Cardiac septum (tissue), 1 donor: ENCODE measurements around the gene ITLN2. TPM values are rescaled to one million over a fixed set of nuclear protein-coding genes. Genes with fewer than 3 reads are reported as not detected.
"Not testable (repeated sequence)": the region's sequence is repeated elsewhere in the genome, so short reads cannot be mapped to it uniquely, and the experiment has no call there.

Source experiments
- DNase-seq: peaks from one replicate; pipeline ENCODE4 v3.0.0-alpha.2; 2020; ENCODE audit warnings: low spot score
- intact Hi-C: fragments of 100-400 bp; cut with DNase I; formaldehyde crosslinking; loops from one replicate; pipeline ENCODE4 v1.14.0; 2022
- long read RNA-seq: library from polyadenylated mRNA; unstranded; transcript quantifications from one replicate; pipeline ENCODE4 v2.0.0, GENCODE V29; 2021
- total RNA-seq: library from RNA; stranded (reverse); fragmentation: NEBNext Ultra II Directional; extraction: Animal tissue kit (Norgen Biotek cat#: 25700); gene quantifications from one replicate; pipeline ENCODE4 v1.2.1, GENCODE V29; 2021
- donor health status: DM: no; HTN: no; CAD: no.

The ITLN2 gene
- total RNA-seq: not detected
- long read RNA-seq: 0 reads

DNA sequence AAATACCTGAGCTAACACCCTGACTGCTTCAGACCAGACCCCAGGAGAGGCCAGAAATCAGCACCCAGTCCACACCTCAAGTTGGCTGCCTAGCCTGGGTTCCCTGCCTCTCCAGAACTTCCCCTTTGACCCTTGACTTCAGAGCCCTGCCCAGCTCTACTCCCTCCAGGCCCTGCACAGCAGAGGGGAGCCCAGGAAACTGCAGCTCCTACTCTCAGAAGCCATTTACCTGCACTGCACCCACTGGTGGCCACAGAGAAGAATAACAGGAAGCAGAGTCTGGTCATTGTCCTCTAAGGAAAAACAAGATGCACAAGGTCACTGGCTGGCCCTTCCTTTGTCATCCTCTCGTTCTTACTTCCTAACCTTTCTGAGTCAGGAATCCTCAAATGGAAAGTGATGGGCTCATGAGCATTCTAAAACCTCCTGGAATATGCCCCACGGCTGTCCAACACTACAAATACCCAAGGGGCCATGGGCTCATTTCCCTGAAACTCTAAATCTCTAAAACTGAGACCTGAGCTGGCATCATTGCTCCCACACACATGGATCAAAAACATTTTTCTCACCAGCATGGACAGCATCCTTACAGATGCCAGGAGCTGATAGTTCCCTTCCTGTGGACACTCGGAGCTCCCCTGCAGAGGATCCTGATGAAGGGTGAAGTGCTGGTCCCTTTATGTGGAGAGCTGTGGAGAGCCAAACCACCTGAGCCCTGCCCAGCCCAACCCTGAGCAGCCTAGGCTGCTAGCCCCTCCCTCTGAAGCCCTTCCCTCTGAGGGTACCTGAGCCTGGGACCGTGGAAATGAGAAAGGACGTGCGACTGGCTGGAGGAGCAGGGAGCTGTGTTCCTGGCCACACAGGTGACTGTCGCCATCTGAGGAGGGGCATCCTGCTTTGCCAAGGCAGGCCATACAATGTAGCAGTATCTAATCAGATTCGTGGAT lies at the start of gene ITLN2:
Gene ITLN2, minus strand, starts transcription at position 652 of the 947 bp plus-strand sequence. Its CDS starts 68 bp downstream, at position 584.
- no peak for DNase-seq
- intact Hi-C loops: loop anchor here (5.0 kb wide), 1 partner anchor 227 kb away; no protein-coding TSS in a partner anchor

DNA sequence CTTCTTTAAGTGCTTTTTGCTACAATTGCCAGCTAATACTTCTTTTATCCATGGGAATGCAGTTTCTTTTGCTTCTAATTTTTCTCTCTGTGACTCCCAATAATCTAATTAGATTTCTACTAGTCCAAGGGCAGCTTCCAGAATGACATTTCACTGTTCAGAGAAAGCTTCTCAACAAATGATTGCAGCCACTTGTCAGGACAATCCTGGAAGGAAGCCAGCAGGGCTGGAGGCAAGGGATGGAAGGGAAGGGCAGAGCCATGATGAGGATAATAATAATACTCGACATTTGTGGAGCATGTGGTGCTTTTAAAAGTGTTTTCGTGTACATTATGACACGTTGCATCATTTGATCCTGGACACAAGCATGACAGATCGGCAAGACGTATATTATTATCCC lies 46.9 kb upstream of the ITLN2 start:
- no peak for DNase-seq
- intact Hi-C loops: loop anchor here (5.0 kb wide), 1 partner anchor 86 kb away; the partner anchor contains the start of gene NECTIN4

DNA sequence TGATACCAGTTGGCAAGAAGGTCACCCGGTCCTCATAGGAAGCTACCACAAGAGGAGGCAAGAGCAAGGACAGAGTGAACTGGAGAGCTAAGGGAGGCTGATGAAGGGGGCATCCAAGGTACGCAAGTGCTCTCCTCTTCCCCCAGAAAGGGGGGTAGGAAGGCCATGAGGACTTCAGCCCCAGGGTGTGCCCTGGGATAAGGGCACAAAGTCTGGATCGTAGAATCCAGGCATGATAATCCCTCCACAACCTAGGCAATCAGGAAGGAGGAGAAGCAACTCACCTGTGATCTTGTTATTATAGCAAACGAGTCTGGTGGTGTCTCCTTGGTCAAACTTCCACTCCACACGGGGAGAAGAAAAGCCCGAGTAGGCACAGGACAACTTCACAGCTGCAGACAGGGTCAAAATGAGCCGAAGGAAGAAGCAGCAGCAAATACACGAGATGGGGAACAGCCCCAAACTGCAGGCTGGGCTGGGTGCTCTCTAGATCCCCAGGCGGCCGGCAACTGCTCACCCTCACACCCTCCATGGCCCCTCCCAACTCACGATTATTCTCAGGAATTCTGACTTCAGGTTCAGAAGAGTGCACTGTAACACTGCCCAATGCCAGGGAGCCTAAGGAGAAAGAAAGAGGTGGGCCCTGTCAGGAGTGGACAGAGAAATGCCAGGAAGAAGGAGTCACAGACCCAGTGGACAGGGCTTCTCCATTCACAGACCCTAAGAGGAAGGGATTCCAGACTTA lies 46.3 kb upstream of the ITLN2 start:
- DNase-seq: no peak
- intact Hi-C loops: loop anchor here (5.0 kb wide), 1 partner anchor 86 kb away; the partner anchor contains the start of gene NECTIN4

DNA sequence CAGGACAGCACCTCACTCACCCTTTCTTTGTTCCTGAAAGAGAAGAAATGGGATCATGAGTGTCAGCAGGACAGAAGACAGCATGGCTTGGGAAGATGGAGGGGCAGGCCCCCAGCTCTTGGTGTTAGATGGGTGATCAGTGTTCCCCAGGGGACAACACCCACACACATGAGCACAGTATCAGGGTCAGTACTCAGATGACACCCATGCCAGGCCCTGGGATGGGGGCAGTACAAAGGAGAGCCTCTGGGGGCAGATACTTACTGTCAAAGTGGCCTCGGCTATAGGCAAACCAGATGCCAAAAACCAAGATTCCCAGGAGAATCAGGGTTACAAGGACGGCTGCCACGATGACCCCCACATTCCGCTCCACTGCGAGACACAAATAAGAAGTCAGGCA lies 44.8 kb upstream of the ITLN2 start:
- intact Hi-C loops: loop anchor here (10.0 kb wide), 2 partner anchors 45 to 135 kb away; partner anchors contain the start of genes DEDD and USF1

DNA sequence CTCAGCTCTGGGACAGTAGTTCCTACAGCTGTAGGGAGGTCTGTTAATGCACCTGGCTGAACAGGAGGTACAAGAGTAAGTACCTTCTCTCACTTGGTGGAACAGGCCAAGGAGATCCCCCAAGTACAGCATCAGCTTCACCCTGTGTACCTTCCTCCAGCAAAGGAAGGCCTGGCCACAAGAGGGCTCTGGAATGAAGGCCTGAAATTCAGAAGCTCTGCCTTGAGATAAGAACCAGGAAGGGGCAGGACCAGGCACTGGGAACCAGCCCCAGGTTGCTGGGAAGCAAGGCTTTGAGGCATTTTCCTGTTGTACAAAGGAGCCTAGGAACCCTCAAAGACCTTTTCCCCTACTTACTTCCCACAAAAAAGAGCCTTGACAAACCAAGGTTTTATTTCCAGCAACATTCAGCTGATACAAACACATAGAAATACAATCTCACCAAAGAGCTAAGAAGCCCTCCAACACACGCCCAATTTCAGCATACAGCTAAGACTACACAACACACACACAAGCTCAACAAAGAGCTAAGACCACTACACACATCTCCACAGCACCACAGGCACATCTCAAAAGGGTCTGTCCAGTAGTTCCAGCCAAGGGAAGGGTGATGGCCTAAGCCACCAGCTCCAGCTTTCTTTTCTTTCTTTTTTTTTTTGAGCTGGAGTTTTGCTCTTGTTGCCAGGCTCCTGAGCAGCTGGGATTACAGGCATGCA lies 42.9 kb upstream of the ITLN2 start:
- intact Hi-C loops: loop anchor here (2.0 to 10.0 kb wide), 5 partner anchors 15 to 137 kb away; partner anchors contain the start of genes DEDD, F11R, KLHDC9 and USF1
- DNase-seq: peak; percentile 80

More for the DNA sequence above, 44.8 kb upstream of the ITLN2 start:
- no peak for DNase-seq

DNA sequence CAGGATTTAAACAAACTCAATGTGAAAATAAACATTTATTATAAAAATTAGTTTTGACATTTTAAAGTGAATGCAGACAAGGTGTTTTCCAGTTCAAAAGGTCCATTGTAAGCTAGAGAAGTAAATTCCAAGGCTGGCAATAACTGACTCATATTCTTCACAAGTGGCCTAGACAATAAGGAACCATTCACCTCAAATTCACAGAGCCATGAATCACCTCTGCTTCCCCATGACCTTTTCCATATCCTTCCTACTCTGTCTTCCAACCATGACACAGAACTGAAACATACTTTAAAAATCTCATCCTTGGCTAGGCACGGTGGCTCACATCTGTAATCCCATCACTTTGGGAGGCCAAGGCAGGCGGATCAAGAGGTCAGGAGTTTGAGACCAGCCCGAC lies 41.6 kb upstream of the ITLN2 start:
- no peak for DNase-seq
- intact Hi-C loops: loop anchor here (2.0 to 10.0 kb wide), 5 partner anchors 17 to 139 kb away; partner anchors contain the start of genes DEDD, F11R, KLHDC9 and USF1

DNA sequence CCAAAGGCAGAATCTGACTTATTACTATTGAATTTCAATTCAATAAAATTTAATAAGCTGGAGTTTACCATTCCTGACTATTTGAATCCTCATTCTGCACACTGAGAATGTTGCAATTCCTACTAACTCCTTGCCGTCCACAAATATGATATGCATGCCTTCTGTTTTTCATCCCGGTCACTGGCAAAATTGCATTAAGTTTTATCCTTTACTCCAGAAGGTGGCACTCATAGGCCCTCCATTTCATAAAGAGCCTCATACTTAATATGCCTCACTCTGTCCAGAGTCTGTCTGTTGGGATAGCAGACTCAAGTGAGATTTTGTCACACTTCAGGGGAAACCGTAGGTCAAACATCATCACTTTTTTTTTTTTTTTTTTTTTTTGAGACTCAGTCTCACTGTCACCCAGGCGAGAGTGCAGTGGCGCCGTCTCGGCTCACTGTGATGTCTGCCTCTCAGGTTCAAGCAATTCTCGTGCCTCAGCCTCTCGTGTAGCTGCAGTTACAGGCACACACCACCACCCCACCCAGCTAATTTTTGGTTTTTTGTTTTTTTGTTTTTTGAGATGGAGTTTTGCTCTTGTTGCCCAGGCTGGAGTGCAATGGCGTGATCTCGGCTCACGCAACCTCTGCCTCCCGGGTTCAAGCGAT lies 39.1 kb upstream of the ITLN2 start:
- intact Hi-C loops: loop anchor here (2.0 to 10.0 kb wide), 3 partner anchors 51 to 267 kb away; partner anchors contain the start of genes DEDD and USF1
- DNase-seq: no peak

DNA sequence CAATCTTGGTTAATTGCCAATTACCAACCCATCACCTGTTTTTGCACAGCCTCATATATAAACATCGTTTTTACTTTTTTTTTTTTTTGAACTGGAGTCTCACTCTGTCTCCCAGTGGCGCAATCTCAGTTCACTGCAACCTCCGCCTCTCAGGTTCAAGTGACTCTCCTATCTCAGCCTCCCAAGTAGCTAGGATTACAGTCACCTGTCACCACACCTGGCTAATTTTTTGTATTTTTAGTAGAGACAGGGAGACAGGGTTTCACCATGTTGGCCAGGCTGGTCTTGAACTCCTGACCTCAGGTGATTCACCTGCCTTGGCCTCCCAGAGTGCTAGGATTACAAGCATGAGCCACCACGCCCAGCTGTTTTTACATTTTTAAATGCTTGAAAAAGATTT lies 37.4 kb upstream of the ITLN2 start:
- DNase-seq: not testable (repeated sequence)
- intact Hi-C loops: loop anchor here (2.0 to 10.0 kb wide), 3 partner anchors 53 to 265 kb away; partner anchors contain the start of genes DEDD and USF1

DNA sequence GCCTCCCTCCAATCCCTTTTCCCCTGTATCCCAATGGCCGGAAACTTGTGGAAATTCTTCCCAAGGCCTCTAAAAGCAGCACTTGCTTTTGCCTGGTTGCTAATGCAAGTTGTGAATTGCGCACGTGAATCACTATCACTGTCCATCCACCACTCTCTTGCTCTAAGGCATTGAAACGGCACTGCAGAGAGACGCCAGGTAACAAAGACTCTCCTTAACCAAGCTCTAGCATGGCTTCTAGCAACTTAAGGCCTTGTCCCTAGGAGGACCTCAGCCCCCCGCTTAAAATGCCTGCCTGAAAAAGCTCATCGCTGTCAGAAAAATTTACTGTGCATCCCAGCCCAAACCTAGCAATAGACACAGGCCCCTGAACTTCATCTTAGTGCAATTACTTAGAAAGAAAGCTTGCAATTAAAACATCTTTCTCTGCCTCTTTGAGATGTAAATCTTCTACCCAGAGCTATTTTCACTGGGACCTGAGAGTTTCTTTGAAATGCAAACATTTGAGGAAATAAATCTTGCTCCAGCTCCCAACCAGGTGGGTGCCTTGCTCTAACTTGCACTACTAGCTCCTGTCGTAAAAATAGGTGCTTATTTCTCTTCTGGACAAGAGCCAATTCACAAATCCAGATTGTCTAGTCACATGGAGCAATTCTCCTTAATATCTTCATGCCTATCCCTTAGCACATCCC lies 32.9 kb upstream of the ITLN2 start:
- DNase-seq: no peak
- intact Hi-C loops: no loop called here

DNA sequence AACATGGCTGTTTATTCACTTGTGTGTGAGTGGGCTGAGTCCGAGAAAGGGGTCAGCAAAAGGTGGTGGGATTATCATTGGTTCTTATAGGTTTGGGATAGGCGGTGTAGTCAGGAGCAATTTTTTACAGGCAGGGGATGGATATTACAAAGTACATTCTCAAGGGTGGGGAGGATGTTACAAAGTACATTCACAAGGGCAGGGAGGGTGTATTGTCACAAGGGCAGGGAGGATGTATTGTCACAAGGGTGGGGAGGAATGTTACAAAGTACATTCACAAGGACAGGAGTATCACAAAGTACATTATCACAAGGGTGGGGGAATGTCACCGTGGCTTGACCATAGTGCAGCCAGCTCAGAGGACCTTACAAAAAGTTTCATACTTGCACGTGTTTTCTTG lies 31.1 kb upstream of the ITLN2 start:
- intact Hi-C loops: no loop called here
- DNase-seq: no peak

DNA sequence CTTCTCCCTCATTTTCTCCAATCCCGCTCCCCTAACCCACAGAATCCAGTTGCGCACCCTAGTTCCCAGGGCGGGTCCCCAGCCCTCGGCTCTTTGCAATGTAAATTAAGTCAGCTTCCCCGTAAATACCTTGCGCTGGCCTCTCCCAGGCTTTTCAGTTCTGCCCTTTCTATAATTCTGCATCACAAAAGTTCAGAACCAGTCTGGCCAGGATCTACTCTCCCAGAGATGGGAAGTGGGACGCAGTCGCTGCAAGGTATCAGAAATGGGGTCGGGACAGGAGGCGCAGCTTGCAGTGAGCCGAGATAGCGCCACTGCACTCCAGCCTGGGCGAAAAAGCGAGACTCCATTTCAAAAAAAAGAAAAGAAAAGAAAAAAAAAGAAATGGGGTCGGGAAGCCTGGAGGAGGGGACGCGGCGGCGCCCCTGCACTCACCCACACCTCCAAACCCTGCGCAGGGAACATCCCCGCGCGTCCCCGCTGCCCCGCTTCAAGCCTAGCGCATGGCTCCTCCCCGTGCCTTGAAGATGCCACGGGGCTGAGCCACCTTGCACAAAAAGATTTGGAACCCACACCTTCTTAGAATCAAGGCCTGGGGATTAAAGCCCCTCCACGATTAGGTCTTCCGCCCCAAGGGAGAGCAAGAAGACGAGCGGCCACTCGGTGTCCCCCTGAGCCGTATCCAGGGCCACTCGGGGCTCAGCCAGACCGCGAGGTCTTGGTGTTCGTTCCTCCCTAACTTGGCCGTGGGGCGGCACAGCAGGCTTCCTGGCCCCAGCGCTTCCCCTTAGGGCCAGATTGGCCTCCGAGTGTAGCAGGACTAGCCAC lies 27.2 kb upstream of the ITLN2 start:
- intact Hi-C loops: no loop called here
- DNase-seq: no peak

DNA sequence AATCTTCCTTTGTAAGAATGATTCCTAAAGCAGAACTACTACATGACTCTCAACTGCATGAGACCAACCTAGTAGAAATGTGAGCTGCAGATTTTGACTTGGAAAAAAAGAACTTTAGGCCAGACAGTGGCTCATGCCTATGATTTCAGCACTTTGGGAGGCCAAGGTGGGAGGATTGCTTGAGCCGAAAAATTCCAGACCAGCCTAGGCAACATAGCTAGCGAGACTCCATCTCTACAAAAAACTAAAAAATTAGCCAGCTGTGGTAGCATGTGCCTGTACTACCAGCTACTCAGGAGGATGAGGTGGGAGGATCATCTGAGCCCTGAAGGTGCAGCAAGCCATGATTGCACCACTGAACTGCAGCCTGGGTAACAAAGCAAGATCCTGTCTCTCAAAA lies 24.7 kb upstream of the ITLN2 start:
- intact Hi-C loops: no loop called here
- no peak for DNase-seq

DNA sequence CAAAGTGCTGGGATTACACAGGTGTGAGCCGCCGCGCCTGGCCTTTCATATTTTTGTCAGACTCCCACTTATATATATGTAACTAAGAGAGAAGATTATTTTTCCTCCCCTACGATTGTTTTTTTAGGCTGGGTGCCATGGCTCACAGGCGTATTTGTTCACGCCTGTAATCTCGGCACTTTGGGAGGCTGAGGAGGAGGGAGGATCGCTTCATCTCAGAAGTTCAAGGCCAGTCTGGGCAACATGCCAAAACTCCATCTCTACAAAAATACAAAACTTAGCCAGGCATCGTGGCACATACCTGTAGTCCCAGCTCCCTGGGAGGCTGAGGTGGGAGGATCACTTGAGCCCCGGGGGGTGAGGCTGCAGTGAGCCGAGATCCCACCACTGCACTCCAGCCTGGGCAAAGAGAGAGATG lies 23.9 kb upstream of the ITLN2 start:
- no peak for DNase-seq
- intact Hi-C loops: no loop called here

DNA sequence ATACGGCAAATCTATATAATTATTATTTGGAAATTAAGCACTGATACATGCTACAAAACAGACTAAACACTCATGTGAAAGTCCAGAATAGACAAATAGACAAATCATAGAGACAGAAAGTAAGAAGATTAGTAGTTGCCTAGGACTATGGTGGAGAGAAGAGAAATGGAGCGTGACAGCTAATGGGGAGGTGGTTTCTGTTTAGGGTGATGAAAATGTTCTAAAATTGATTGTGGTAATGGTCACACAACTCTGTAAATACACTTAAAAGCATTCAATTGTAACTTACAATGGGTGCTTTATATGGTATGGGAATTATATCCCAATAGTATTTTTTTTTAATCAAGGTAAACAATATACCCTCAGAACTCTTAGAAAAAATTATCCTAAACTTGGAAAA lies 20.4 kb upstream of the ITLN2 start:
- intact Hi-C loops: no loop called here
- DNase-seq: no peak

DNA sequence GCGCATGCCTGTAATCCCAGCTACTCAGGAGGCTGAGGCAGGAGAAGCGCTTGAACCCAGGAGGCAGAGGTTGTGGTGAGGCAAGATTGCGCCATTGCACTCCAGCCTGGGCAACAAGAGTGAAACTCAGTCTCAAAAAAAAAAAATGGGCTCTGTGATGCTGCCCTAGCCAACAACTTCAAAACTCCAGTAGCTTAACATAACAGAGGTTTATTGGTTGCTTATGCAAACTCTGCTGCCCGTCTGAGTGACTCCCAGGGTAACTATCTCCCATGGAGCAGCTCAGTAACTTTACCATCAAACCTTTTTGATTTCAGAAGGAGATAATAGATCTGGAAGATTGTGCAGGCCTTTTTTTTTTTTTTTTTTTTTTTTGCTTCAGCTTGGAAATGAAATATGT lies 18.9 kb upstream of the ITLN2 start:
- intact Hi-C loops: no loop called here
- DNase-seq: no peak

DNA sequence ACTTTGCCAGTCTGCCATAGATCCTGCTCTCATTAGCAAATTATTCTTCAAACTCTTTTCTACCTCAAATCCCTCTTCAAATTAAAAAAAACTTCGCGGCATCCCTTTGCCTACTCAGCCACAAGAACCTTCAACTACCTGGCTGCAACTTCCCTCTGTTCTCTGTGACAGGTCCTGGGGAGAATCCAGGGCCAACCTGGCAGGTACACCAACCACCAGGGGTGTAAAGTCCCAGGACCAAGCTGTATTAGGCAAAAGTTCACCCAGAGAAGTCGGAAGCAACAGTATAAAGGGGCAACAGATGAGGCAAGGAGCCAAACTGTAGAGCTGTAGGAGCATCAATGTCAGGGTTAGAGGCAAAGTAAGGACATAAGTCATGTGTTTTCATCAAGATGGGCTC lies 18.3 kb upstream of the ITLN2 start:
- intact Hi-C loops: no loop called here

DNA sequence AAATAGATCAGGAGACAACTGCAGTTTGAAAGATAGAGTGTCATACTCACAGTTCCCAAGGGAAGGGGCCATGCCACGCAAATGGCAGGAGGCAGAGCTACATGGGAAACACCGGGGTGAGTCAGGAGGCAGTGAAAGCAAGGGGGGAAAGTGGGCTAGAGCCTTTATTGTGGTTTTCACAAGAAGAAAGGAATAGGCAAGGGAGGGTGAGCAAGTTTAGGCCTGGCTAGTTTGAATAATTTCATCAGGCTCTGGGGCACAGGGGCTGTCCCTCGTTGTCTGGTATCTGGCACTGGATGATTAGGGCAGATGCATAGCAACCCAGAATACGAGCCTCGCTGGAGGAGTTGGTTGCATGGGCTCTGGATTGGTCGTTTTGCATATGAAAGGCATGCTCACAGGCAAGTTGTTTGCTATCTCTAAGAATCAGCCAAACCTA lies 17.0 kb upstream of the ITLN2 start:
- intact Hi-C loops: no loop called here
- DNase-seq: no peak

More for the DNA sequence above, 18.3 kb upstream of the ITLN2 start:
- DNase-seq: no peak
